Measurements from ENCODE around the gene RNU1-3.
"Not testable (repeated sequence)": the region's sequence is repeated elsewhere in the genome, so short reads cannot be mapped to it uniquely, and the experiment has no call there.

The RNU1-3 gene

DNA sequence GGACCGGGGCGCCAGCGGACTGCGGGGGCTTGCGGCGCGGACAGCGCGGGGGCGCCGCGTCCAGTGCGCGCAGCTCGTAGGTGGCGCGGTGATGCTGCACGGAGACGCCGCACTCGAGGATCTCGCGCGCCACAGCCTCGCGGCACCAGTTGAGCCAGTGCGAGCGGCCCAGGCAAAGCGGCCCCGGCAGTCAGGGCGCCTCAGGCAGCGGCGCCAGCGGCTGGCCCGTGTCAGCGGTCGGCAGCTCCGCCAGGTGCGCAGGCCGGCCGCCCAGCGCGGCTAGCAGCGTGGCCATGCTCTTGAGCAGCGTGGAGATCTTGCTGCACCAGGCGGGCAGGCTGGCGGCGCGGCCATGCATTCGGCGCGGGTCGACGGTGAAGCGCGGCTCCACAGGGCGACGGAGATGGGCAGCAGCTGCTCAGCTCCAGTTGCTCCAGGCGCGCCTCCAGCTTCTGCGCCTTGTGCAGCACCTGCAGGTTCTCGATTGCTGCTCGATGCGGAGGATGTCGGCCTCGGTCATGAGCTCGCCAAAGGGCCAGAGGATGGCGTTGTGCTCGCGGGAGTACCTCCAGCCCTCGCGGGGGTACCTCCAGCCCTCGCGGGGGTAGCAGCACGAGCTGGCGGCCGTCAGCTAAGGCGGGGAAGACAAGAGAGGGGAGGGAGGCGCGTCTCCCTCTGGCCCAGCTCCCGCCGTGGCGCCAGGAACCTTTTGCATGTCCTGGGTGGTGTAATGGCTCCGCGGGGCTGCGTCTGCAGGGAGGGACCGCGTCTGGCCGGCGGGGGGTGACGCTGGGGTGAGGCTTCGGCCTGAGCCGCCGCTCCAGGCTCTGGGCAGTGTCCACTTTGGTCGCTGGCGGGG is 26.9 kb upstream of the RNU1-3 start:
- DNase-seq = not testable (repeated sequence)

GRCh38 chr1:16692717-16693448 is 26.1 kb upstream of the RNU1-3 start:
- not testable (repeated sequence) for DNase-seq

GRCh38 chr1:16692283-16692682 is 25.5 kb upstream of the RNU1-3 start:
- not testable (repeated sequence) for DNase-seq

DNA sequence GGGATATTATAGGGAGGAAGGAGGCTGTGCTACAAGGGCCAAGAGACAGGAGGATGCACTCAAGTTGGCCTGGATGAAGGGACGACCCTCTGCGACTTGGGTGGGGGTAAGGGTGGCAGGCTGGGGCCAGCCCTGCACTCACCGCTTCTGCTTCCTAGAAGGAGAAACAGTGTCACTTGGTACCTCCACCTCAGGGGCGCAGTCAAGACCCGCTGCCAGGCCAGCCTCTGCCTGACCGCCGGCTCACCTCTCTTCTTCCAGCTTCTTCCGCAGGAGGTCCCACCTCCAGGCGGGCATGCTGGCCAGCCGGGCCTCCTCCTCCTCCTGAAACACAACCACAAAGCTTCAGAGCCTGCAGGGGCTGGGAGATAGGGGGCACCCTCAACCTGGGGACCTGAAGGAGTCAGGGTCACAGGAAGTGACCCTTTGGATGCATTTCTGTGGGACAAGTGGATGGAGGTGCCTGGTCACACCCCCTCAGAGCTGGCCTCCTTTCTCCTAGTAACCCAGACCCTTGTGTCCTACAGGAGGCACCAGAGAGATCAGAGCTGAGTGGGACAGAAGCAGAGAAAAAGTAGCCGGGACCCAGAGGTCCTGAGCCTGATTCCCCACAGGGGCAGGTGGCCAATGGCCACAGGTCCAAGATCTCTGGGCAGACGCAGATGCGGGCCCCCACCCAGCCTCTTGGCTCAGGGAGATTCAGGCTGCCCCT is 24.4 kb upstream of the RNU1-3 start:
- not testable (repeated sequence) for DNase-seq

DNA sequence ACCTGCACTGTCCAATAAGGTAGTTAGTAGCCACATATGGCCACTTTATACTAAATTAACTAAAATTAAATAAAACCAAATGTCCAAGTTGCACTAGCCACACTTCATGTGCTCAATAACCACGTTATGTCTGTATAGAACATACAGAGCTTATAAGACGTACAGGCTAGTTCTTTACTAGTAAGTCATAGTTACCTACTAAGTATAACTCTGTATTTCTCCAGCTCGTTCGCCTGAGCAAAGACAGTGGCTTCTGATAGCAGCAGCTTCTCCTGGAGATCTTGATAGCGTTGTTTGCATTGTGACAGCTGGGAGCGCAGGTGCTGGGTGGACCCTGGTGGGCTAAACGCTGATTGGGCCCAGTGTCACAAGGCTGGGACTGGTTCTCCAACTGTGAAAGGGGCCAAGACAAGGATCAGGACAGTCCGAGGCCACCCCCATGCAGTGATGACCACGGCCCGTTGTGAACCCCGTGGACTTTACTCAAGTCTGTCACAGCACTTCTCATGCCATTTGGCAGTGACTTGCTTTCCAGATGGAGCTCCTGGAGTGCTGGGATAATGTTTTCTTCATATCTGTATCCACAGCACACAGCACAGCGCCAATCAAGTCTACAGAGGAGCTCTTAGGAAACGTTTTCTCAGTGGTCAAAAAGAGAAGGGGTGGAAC is 20.5 kb upstream of the RNU1-3 start:
- DNase-seq = not testable (repeated sequence)

- not testable (repeated sequence) for DNase-seq
These were observed 19.0 kb upstream of the RNU1-3 start for GRCh38 chr1:16685445-16686371.

GRCh38 chr1:16684738-16685337 is 18.1 kb upstream of the RNU1-3 start:
- DNase-seq = not testable (repeated sequence)

DNA sequence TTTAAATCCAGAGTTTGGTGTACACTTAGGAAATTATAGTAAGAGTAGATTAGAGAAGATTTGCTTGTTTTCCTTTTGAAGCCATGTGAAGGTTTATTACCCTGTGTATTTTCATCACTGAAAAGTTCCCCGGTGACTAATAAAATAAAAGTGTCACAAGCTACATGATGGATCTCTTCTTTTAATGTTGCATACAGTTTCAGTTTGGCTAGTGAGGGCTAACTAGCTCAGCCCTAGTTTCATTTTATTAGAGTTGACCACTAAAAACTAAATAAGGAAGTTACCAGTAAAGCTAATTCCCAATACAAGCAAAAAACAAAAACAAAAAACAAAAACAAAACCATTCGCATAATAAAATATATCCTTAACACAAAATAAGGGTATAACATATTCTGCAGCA is 17.4 kb upstream of the RNU1-3 start:
- DNase-seq = not testable (repeated sequence)

DNA sequence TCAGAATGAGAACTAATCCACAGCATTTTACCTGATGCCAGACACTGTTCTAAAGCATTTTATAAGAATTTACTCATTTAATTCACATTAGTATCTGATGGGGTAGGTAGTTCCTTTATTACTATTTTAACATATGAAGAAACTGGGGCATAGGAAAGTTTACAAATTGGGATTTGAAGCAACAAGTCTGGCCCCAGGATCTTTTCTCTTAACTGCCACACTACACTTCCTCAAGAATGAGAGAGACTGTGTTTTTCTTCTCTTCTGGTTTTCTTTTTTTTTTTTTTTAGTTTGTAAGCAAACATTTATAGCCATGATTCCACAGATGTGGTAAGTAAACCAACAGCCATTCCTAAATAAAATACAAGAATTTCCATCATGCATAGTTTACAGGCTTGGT is 16.1 kb upstream of the RNU1-3 start:
- not testable (repeated sequence) for DNase-seq

DNA sequence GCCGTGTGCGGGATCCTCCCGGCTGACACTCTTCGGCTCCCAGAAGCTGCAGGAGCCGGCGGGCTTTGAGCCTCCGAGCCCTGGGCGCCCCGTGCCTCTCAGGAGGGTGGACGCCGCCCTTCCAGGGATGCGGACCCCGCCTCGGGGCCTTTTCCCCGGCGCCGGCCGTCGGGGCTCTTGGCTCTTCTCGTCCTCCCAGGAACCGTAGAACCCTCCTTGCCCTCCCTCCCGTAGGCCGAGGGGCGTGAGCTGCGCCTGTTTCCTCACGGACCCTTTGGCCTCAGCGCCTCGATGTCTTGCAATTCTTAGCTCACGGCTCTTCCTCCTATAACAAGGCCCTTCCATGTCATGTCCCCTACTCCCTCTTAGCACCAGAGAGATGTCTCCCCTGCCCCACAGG is 13.6 kb upstream of the RNU1-3 start:
- not testable (repeated sequence) for DNase-seq

DNA sequence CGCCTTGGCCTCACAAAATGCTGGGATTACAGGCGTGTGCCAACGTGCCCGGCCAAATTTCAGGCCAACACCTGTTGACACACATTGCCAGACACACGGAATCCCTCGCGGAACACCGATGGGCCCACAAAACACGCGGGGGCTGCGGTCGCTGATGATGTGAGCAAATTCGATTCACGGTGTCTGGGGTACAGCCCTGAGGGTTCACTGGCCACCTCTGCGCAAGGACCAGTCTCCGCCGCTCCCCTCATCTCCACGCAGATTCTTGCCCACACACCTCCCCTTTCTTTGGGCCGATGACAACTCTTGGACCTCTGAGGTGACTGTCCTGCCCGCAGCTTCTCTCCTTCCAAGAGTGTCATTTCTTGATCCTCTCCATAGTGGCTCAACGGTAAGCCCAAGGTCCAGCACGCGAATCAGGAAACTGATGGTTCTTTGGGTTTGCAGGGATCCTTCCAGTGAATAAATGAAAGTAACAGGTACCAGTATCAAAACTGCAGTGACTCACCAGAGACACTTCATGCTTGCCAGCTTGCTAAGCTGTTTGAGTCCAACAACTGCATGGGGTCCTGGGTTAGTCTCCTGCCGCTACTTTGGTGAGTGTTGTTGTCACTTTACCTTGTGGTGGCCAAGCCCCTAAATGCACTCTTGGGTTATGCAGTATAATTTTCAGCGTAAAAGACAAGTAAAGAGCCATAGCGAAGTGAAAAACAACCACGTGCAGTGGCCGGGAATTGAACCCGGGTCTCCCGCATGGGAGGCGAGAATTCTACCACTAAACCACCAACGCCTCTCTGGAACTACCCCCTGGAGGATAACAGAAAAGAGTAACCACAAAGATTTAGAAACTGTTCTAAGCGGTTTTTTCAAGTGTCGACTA is 11.0 kb upstream of the RNU1-3 start:
- DNase-seq = peak; percentile 79

DNA sequence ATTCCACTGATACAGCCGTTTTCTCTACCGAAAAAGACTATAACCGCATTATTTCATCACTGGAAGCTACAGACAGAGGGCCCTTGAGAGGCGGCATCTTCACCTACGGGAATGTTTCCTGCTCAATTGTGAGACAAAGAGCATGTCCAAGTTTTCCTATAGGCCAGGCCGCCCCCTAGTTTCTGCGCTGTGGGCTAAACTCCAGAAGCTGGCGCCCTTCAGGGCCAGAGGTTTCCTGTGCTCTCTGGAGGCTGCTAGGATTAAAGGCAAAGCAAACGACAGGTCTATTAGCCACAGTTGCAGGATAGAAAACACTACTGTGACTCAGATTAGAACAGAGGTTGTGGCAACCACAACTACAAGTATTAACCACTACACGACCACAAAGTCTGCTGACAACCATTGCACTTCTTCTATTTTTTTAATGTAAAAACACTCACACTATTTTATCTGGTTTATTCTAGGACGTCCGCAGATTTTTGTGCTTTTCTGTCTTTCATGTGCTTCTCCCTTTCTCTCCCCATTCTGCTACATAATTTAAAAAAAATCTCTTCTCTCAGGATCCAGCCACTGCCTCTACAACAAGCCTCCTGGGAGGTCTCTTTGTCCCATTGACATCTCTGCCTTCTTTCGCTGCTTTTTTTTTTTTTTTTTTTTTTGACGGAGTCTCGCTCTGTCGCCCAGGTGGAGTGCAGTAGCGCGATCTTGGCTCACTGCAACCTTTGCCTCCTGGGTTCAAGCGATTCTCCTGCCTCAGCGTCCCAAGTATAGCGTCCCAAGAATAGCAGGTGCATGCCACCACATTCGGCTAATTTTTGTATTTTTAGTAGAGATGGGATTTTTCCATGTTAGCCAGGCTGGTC is 10.1 kb upstream of the RNU1-3 start:
- DNase-seq = not testable (repeated sequence)

DNA sequence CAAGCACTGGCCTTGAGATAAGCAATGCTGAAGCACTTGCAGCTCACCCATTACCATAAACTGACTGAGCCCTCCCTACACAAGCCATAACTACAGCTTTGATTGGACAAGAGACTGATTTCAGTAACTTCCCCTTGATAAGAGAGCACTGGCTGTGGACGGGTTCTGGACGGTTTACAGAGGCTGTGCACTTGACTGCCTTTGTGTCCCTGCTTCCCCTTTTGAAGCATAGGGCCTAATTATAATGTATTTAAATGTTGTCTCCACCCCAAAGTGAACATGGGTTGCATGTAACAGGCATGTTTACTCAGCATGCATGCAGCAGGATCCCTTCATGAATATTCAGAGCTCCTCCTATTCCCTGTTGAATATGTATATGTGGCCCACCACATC is 8.4 kb upstream of the RNU1-3 start:
- not testable (repeated sequence) for DNase-seq

DNA sequence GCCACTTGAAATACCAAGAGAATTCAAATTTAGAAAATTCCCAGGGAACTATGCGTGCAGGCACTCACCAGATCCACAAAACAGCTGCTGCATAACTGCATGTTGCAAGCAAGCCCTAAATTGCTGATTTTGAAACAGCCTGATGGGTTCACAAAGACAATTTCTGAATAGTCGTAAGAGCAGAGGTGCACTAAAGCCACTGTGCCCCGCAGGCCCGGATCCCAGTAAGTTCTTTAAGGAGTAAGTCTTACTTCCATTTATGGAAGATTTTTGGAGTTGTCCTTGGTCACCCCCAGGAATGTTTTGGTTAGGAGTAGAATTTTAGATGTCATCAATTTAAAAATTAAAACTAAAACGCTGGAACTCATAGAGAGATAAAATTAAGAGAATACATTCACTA is 7.2 kb upstream of the RNU1-3 start:
- not testable (repeated sequence) for DNase-seq

DNA sequence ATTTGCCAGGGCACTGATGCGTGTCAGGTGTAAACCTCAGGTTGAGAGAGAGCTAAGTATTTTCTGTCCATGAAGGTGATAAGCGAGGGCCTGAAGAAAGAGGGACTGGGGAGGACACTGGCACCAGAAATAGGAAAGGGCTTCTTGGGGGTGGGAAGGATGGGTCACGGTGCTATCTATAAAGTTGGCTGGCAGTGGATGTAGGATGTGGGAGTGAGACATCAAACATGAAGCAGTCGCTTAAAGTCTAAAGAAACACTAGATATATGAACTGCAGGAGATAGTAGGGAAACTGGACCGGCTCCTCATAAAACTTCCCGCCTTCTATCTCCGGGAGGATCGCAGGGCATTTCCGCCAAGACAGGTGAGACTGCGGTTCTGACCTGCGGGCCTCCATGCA is 912 bp downstream of the RNU1-3 start:
- not testable (repeated sequence) for DNase-seq

GRCh38 chr1:16658234-16658633 is 8.5 kb downstream of the RNU1-3 start:
- DNase-seq = not testable (repeated sequence)

- DNase-seq = not testable (repeated sequence)
These were observed 9.6 kb downstream of the RNU1-3 start for GRCh38 chr1:16656981-16657683.

DNA sequence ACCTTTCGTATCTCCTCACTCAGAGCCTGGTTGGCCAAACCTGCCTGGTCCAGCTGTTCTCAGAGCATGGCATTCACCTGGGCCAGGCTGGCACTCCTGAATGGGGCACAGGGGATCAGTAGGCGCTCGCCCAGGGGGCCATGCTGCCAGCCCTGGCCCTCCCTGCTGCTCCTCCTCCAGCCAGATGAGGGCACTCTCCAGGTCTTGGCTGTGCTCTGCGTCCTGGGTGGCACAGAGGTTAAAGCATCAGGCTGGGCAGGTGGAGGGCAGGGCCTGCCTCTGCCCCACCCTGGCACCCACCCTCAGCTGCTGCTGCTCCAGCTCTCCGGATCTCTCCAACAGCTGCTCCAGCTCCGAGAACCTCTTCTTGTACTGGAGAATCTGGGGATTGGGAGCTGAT is 10.2 kb downstream of the RNU1-3 start:
- DNase-seq = not testable (repeated sequence)

All from stimulated activated CD8-positive, alpha-beta memory T cell treated with anti-CD3 and anti-CD28 coated beads, Interleukin-4, amount 100 ng/mL, for 48 hours (primary cell).